ENCODE data around the gene CACNG4.

- TF ChIP-seq, protein P1, sequence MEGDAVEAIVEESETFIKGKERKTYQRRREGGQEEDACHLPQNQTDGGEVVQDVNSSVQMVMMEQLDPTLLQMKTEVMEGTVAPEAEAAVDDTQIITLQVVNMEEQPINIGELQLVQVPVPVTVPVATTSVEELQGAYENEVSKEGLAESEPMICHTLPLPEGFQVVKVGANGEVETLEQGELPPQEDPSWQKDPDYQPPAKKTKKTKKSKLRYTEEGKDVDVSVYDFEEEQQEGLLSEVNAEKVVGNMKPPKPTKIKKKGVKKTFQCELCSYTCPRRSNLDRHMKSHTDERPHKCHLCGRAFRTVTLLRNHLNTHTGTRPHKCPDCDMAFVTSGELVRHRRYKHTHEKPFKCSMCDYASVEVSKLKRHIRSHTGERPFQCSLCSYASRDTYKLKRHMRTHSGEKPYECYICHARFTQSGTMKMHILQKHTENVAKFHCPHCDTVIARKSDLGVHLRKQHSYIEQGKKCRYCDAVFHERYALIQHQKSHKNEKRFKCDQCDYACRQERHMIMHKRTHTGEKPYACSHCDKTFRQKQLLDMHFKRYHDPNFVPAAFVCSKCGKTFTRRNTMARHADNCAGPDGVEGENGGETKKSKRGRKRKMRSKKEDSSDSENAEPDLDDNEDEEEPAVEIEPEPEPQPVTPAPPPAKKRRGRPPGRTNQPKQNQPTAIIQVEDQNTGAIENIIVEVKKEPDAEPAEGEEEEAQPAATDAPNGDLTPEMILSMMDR (IDR thresholded peaks at IDR 0.05 in 4 of 5, conservative IDR thresholded peaks at IDR 0.05 in 1 of 5), result no peak
- no peak for TF ChIP-seq POLR2A (IDR thresholded peaks at IDR 0.05)
These were observed 3.9 kb upstream of the CACNG4 start for GRCh38 chr17:66960613-66961012.
